PC-9 (cell line): ENCODE results near the gene RCSD1. TPM values are rescaled to one million over a fixed set of nuclear protein-coding genes. Genes with fewer than 3 reads are reported as not detected.

Source experiments
- BruUV-seq: library from RNA; stranded (reverse); fragments of 400-500 nt; replicated peaks from 2 replicates; lab custom pipeline; 2021; lab: Mats Ljungman, UMichigan
- CTCF ChIA-PET: fragments of 300-600 bp; sonication (Branson Sonifier 250); formaldehyde crosslinking; loops from one replicate; lab custom pipeline; 2022; ENCODE audit warnings: antibody characterized with exemption; lab: Charles Lee
- POLR2A ChIA-PET: fragments of 300-600 bp; sonication (Branson Sonifier 250); formaldehyde crosslinking; loops from one replicate; lab custom pipeline; 2022; ENCODE audit warnings: antibody characterized with exemption; ENCODE audit not compliant: unreplicated experiment; lab: Charles Lee
- DNase-seq, 2 experiments: peaks; one replicate each; pipeline versions ENCODE4 v3.0.0 to v3.0.0-alpha.2; 2015 to 2022; ENCODE audit warnings: mixed read lengths in 1 of 2
- H2AFZ ChIP-seq: fragments of 200-600 bp; sonication (generic); 2 replicates; pipeline ENCODE4 v1.8.1; 2017; ENCODE audit warnings: antibody characterized with exemption
- H3F3A ChIP-seq: fragments of 200-600 bp; sonication (generic); 2 replicates; pipeline ENCODE4 v1.8.1; 2017; ENCODE audit warnings: antibody characterized with exemption, mild to moderate bottlenecking, low read depth; ENCODE audit not compliant: insufficient read depth
- H3K27ac ChIP-seq: fragments of 200-600 bp; sonication (generic); 2 replicates; pipeline ENCODE4 v1.6.1; 2016; ENCODE audit warnings: mixed run types
- H3K27me3 ChIP-seq: fragments of 200-600 bp; sonication (generic); 2 replicates; pipeline ENCODE4 v1.6.1; 2016; ENCODE audit warnings: low read depth, mixed run types; ENCODE audit not compliant: insufficient read depth
- H3K36me3 ChIP-seq: fragments of 200-600 bp; sonication (generic); 2 replicates; pipeline ENCODE4 v1.6.1; 2016; ENCODE audit warnings: low read depth, mixed run types
- H3K4me1 ChIP-seq: fragments of 200-600 bp; sonication (generic); replicated peaks from 2 replicates; pipeline ENCODE4 v1.6.1; 2016; ENCODE audit warnings: mixed run types; ENCODE audit not compliant: insufficient read depth
- H3K4me2 ChIP-seq: fragments of 200-600 bp; sonication (generic); 2 replicates; pipeline ENCODE4 v1.6.1; 2017; ENCODE audit warnings: mixed run types
- H3K4me3 ChIP-seq: fragments of 200-600 bp; sonication (generic); 2 replicates; pipeline ENCODE4 v1.6.1; 2016; ENCODE audit warnings: mixed run types
- H3K79me2 ChIP-seq: fragments of 200-600 bp; sonication (generic); 2 replicates; pipeline ENCODE4 v1.6.1; 2017; ENCODE audit warnings: low read depth, mixed run types
- H3K9me2 ChIP-seq: fragments of 200-600 bp; sonication (generic); 2 replicates; pipeline ENCODE4 v1.8.1; 2017; ENCODE audit warnings: mild to moderate bottlenecking; ENCODE audit not compliant: insufficient read depth
- H3K9me3 ChIP-seq: fragments of 200-600 bp; sonication (generic); 2 replicates; pipeline ENCODE4 v1.8.1; 2016; ENCODE audit warnings: low read depth; ENCODE audit not compliant: insufficient read depth
- H4K20me1 ChIP-seq: fragments of 200-600 bp; sonication (generic); 2 replicates; pipeline ENCODE4 v1.8.1; 2017; ENCODE audit not compliant: insufficient read depth
- CTCF ChIP-seq: fragments of 200-600 bp; sonication (generic); conservative IDR thresholded peaks from 2 replicates; pipeline ENCODE4 v1.6.1; 2017; ENCODE audit warnings: mixed run types, antibody characterized with exemption, mild to moderate bottlenecking, moderate library complexity
- EZH2 ChIP-seq: fragments of 200-600 bp; sonication (generic); IDR thresholded peaks from 2 replicates; pipeline ENCODE4 v1.8.0; 2017; ENCODE audit warnings: antibody characterized with exemption, low read depth
- intact Hi-C: fragments of 100-400 bp; cut with micrococcal nuclease; formaldehyde crosslinking; loops from one replicate; pipeline ENCODE4 v1.10.0; 2022; ENCODE audit not compliant: unreplicated experiment
- total RNA-seq: library from RNA; stranded (reverse); gene quantifications from 2 replicates; pipeline ENCODE4 v1.2.3, GENCODE V29; 2021

The RCSD1 gene
- total RNA-seq, 1 experiment from 2014 or later: not detected

- Histone ChIP-seq H2AFZ (peak overlapping the region; percentile 97), H3K79me2 (no peaks in the 10 kb centered on the region), H3K4me2 (peak overlapping the region; percentile 97), H3K4me3 (peak overlapping the region; percentile 97), H3K9me3 (no peaks in the 10 kb centered on the region), H3K9me2 (no peaks in the 10 kb centered on the region), H3K27me3 (no peaks in the 10 kb centered on the region), H4K20me1 (no peaks in the 10 kb centered on the region), H3F3A (peaks cover 17% of the 10 kb centered on the region; the same call in 1 of the 2 replicates), H3K4me1 (peaks cover 7% of the 10 kb centered on the region; the same call in 1 of the 2 replicates), H3K36me3 (no peaks in the 10 kb centered on the region), H3K27ac (peak overlapping the region; percentile 83)
- CTCF ChIA-PET: no interaction called here
- DNase-seq: peak; percentile 81 to 85
- POLR2A ChIA-PET: interaction anchor here (0.6 to 0.7 kb wide), 3 partner anchors 8 to 511 kb away, joined by 5 to 10 read pairs (median 8); partner anchors contain the start of gene SFT2D2
- no TSS peak for BruUV-seq
- TF ChIP-seq CTCF (peak; percentile 72), EZH2 (no peak)
- intact Hi-C loops: loop anchor here (1.0 to 2.0 kb wide), 2 partner anchors 88 to 221 kb away; partner anchors contain the start of genes DCAF6 and MPC2
These were observed 85.3 kb downstream of the RCSD1 start for GRCh38 chr1:167715157-167715999.

DNA sequence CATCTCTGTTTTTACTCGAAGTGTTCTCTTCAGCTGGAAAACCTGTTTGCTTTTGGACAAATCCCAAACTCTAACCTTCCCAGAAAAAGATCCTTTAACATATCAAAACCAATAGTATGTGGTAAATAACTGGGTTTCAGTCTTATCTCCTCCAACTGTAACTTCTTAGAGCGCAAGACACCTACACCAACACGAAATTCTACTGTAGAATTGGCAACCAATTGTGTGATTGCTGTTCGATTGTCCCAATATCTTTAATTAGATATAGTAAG, 85.9 kb downstream of the RCSD1 start:
- intact Hi-C loops: loop anchor here (1.0 to 2.0 kb wide), 2 partner anchors 87 to 221 kb away; partner anchors contain the start of genes DCAF6 and MPC2
- Histone ChIP-seq H3K27me3 (no peaks in the 10 kb centered on the region), H3K4me3 (peak overlapping the region; percentile 97), H3K9me2 (no peaks in the 10 kb centered on the region), H2AFZ (peak overlapping the region; percentile 97), H3K4me1 (peaks cover 12% of the 10 kb centered on the region; the same call in 1 of the 2 replicates), H3K36me3 (no peaks in the 10 kb centered on the region), H4K20me1 (no peaks in the 10 kb centered on the region), H3K79me2 (no peaks in the 10 kb centered on the region), H3K27ac (peak overlapping the region; percentile 83), H3F3A (peaks cover 20% of the 10 kb centered on the region; the same call in 1 of the 2 replicates), H3K9me3 (no peaks in the 10 kb centered on the region), H3K4me2 (peak overlapping the region; percentile 97)
- TF ChIP-seq CTCF: no peak
- no peak for TF ChIP-seq EZH2
- POLR2A ChIA-PET: interaction anchor here (0.6 kb wide), 2 partner anchors 482 to 510 kb away, joined by 3 to 5 read pairs; partner anchors contain the start of gene SFT2D2
- CTCF ChIA-PET: interaction anchor here (0.7 to 1.2 kb wide), 4 partner anchors 16 to 157 kb away, joined by 5 to 13 read pairs (median 8); no protein-coding TSS in a partner anchor
- TSS peak; percentile 91 for BruUV-seq
- DNase-seq: no peak

DNA sequence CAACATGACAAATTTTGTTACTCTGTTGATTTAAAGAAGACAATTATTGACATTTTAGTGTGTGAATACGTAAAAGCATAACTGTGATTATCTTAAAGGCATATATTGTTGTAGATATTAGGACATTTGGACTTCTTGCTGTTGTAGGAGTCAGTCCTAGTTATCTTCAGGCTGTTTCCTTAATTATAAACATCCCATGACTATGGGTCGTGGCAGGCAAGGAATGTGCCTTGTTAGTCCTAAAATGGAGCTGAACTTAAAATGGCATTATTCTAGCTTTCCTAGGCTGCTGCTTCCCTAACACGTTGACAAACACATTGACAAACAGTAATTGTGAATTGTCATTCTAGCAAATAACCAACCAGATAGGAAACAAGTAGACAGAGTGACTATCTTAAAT, 87.3 kb downstream of the RCSD1 start:
- ChIA-PET CTCF (interaction anchor here (1.2 kb wide), 1 partner anchor 86 kb away, joined by 13 read pairs; no protein-coding TSS in a partner anchor), POLR2A (no interaction called here)
- Histone ChIP-seq H3K36me3 (no peaks in the 10 kb centered on the region), H3F3A (peaks cover 23% of the 10 kb centered on the region; the same call in 1 of the 2 replicates), H3K4me3 (no peak overlapping the region), H3K9me3 (no peaks in the 10 kb centered on the region), H3K4me2 (no peak overlapping the region), H3K9me2 (no peaks in the 10 kb centered on the region), H4K20me1 (no peaks in the 10 kb centered on the region), H3K4me1 (peaks cover 13% of the 10 kb centered on the region; the same call in 1 of the 2 replicates), H2AFZ (no peak overlapping the region), H3K79me2 (peaks cover 5% of the 10 kb centered on the region), H3K27me3 (no peaks in the 10 kb centered on the region), H3K27ac (peak overlapping the region; percentile 83)
- no TSS peak for BruUV-seq
- DNase-seq: no peak
- intact Hi-C loops: no loop called here
- TF ChIP-seq EZH2 (no peak), CTCF (no peak)
